Brain microvascular endothelial cell (primary cell): ENCODE measurements around the gene PSRC1.

Source experiments
- DNase-seq: peaks from one replicate; pipeline ENCODE4 v3.0.0-alpha.2; 2020
- H3K27ac ChIP-seq: fragments of 250-450 bp; sonication (Bioruptor Pico); 2 replicates; pipeline ENCODE4 v1.5.1; 2020; ENCODE audit warnings: mild to moderate bottlenecking, moderate library complexity
- H3K27me3 ChIP-seq: fragments of 250-450 bp; sonication (Bioruptor Pico); replicated peaks from 2 replicates; pipeline ENCODE4 v1.5.1; 2020; ENCODE audit warnings: mild to moderate bottlenecking
- H3K36me3 ChIP-seq: fragments of 250-450 bp; sonication (Bioruptor Pico); replicated peaks from 2 replicates; pipeline ENCODE4 v1.5.1; 2020; ENCODE audit warnings: mild to moderate bottlenecking
- H3K4me3 ChIP-seq: 2 replicates; pipeline ENCODE4 v1.5.1; 2011; ENCODE audit warnings: low read depth, mild to moderate bottlenecking, control low read depth, low read length, moderate library complexity
- CTCF ChIP-seq: IDR thresholded peaks from 2 replicates; pipeline ENCODE4 v1.5.1; 2011; ENCODE audit warnings: low read depth, mild to moderate bottlenecking, moderate library complexity, low read length, control low read depth, inconsistent platforms; ENCODE audit errors: missing control alignments
- in situ Hi-C: cut with HindIII; loops from 2 replicates; pipeline ENCODE4 v1.10.0; 2017; ENCODE audit warnings: low sequenced_read_pairs, low pct_ligation_motif_present

The PSRC1 gene

GRCh38 chr1:109249654-109250401 is 33.1 kb downstream of the PSRC1 start:
- H3K4me3 ChIP-seq: peak overlapping the region; percentile 37
- no peak for TF ChIP-seq CTCF
- H3K36me3 ChIP-seq: no peaks in the 10 kb centered on the region
- no peak overlapping the region for H3K27ac ChIP-seq
- no peak for DNase-seq
- no peaks in the 10 kb centered on the region for H3K27me3 ChIP-seq
- in situ Hi-C loops: no loop called here

- peak; percentile 15 for DNase-seq
- no peaks in the 10 kb centered on the region for H3K36me3 ChIP-seq
- in situ Hi-C loops: no loop called here
- H3K4me3 ChIP-seq: peak within 1 kb of the TSS; percentile 37
- H3K27ac ChIP-seq: no peak within 1 kb of the TSS
- no peaks in the 10 kb centered on the region for H3K27me3 ChIP-seq
- TF ChIP-seq CTCF: peak; percentile 8
Measured at GRCh38 chr1:109248797-109249629, 33.9 kb downstream of the PSRC1 start, which contains the start of gene CELSR2. Gene CELSR2, plus strand, starts transcription at chr1:109249539. Its CDS starts 541 bp downstream, at chr1:109250080.

- Histone ChIP-seq H3K36me3 (no peaks in the 10 kb centered on the region), H3K27ac (no peak overlapping the region), H3K27me3 (no peaks in the 10 kb centered on the region), H3K4me3 (no peak overlapping the region)
- in situ Hi-C loops: no loop called here
- no peak for DNase-seq
- TF ChIP-seq CTCF: no peak
Measured at GRCh38 chr1:109248444-109248796, 34.5 kb downstream of the PSRC1 start.

- no peak for DNase-seq
- in situ Hi-C loops: no loop called here
- no peak for TF ChIP-seq CTCF
Measured at GRCh38 chr1:109247401-109248365, 35.3 kb downstream of the PSRC1 start.

GRCh38 chr1:109246141-109246551 is 36.8 kb downstream of the PSRC1 start:
- in situ Hi-C loops: no loop called here
- H3K4me3 ChIP-seq: no peak overlapping the region
- H3K36me3 ChIP-seq: no peaks in the 10 kb centered on the region
- no peak for TF ChIP-seq CTCF
- H3K27ac ChIP-seq: no peak overlapping the region
- no peaks in the 10 kb centered on the region for H3K27me3 ChIP-seq
- DNase-seq: no peak

More at GRCh38 chr1:109247401-109248365, 35.3 kb downstream of the PSRC1 start:
- no peaks in the 10 kb centered on the region for H3K36me3 ChIP-seq
- no peak overlapping the region for H3K4me3 ChIP-seq
- H3K27ac ChIP-seq: no peak overlapping the region
- no peaks in the 10 kb centered on the region for H3K27me3 ChIP-seq
